Lower lobe of right lung (tissue), 2 donors: Measurements from ENCODE around the gene FNBP1. TPM values are rescaled to one million over a fixed set of nuclear protein-coding genes. Genes with fewer than 3 reads are reported as not detected.

ENCODE experiments used
- ATAC-seq, 2 donors: fragments of 200-7000 bp; cut with Tn5 transposase; one replicate each; pipeline ENCODE4 v1.9.1; 2020 to 2022; ENCODE audit warnings: mild to moderate bottlenecking in 2 of 2, moderate library complexity in 2 of 2
- DNase-seq: peaks from one replicate; pipeline ENCODE4 v3.0.0-alpha.2; 2020
- H3K27ac ChIP-seq: fragments of 200-600 bp; one replicate; pipeline ENCODE4 v1.8.0; 2022
- H3K27me3 ChIP-seq: fragments of 200-600 bp; one replicate; pipeline ENCODE4 v1.8.0; 2022; ENCODE audit warnings: low read depth
- H3K36me3 ChIP-seq: fragments of 200-600 bp; one replicate; pipeline ENCODE4 v1.8.0; 2022; ENCODE audit warnings: mild to moderate bottlenecking
- H3K4me1 ChIP-seq: fragments of 200-600 bp; one replicate; pipeline ENCODE4 v1.8.0; 2022
- H3K4me3 ChIP-seq: fragments of 200-600 bp; one replicate; pipeline ENCODE4 v1.8.0; 2022; ENCODE audit warnings: mild to moderate bottlenecking
- H3K9me3 ChIP-seq: fragments of 200-600 bp; one replicate; pipeline ENCODE4 v1.8.0; 2022
- intact Hi-C: fragments of 100-400 bp; cut with DNase I; formaldehyde crosslinking; loops from one replicate; pipeline ENCODE4 v1.11.0; 2022
- total RNA-seq: library from RNA; stranded (reverse); fragmentation: NEBNext Ultra II Directional; extraction: Animal tissue kit (Norgen Biotek cat#: 25700); gene quantifications from one replicate; pipeline ENCODE4 v1.2.1, GENCODE V29; 2021
- TF ChIP-seq, protein P1 (sequence below): fragments of 200-600 bp; IDR thresholded peaks from one replicate; pipeline ENCODE4 v1.8.0; 2022; ENCODE audit warnings: antibody characterized with exemption, mild to moderate bottlenecking
- donor health status: DM: no; HTN: yes; CAD: no; lungs with severe emphysema.

FNBP1 gene
- total RNA-seq, 1 donor from 2014 or later: 61.1 TPM

DNA sequence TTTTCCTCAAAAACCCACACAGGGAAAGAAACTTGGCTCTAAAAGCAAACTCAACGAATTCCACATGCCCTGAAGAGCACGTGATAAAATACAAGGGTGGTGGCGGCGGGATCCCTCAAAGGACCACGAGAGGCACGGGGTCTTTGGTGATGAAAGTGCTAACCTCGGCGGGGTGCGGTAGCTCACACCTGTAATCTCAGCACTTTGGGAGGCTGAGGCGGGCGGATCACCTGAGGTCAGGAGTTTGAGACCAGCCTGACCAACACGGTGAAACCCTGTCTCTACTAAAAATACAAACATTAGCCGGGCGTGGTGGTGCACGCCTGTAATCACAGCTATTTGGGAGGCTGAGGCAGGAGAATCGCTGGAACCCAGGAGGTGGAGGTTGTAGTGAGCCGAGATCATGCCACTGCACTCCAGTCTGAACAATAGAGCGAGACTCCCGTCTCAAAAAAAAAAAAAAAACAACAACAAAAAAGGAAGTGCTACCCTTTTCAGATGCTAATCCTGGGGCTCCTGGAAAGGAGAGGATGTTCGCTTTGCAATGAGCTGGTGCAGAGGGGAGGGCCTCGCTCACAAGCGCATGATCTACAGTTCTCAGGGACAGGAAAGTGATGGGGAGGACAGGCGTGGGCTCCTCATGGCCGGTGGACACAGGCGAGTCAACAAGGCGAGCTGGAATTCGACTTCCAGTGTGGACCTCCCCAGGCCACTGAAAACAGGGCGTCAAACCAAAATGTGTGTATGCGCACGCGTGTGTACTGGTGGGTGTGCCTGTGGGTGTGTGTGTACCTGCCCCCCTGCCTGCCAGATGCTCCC lies 153.7 kb downstream of the FNBP1 start:
- Histone ChIP-seq H3K27me3 (no peaks in the 10 kb centered on the region), H3K27ac (peak overlapping the region; percentile 87), H3K9me3 (no peaks in the 10 kb centered on the region), H3K4me3 (peak overlapping the region; percentile 42), H3K4me1 (peaks cover 70% of the 10 kb centered on the region), H3K36me3 (peaks cover under 1% of the 10 kb centered on the region)
- TF ChIP-seq, protein P1, sequence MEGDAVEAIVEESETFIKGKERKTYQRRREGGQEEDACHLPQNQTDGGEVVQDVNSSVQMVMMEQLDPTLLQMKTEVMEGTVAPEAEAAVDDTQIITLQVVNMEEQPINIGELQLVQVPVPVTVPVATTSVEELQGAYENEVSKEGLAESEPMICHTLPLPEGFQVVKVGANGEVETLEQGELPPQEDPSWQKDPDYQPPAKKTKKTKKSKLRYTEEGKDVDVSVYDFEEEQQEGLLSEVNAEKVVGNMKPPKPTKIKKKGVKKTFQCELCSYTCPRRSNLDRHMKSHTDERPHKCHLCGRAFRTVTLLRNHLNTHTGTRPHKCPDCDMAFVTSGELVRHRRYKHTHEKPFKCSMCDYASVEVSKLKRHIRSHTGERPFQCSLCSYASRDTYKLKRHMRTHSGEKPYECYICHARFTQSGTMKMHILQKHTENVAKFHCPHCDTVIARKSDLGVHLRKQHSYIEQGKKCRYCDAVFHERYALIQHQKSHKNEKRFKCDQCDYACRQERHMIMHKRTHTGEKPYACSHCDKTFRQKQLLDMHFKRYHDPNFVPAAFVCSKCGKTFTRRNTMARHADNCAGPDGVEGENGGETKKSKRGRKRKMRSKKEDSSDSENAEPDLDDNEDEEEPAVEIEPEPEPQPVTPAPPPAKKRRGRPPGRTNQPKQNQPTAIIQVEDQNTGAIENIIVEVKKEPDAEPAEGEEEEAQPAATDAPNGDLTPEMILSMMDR: no peak
- ATAC-seq: no peak
- no peak for DNase-seq
- intact Hi-C loops: no loop called here

- Histone ChIP-seq H3K9me3 (no peaks in the 10 kb centered on the region), H3K27ac (peak overlapping the region; percentile 87), H3K27me3 (no peaks in the 10 kb centered on the region), H3K4me3 (peak overlapping the region; percentile 42), H3K36me3 (no peaks in the 10 kb centered on the region), H3K4me1 (peaks cover 78% of the 10 kb centered on the region)
- TF ChIP-seq, protein P1: no peak
- DNase-seq (peak; percentile 82), ATAC-seq (peak; percentile 1 to 45)
- intact Hi-C loops: no loop called here
Measured at GRCh38 chr9:129888293-129889121, 154.5 kb downstream of the FNBP1 start.

DNA sequence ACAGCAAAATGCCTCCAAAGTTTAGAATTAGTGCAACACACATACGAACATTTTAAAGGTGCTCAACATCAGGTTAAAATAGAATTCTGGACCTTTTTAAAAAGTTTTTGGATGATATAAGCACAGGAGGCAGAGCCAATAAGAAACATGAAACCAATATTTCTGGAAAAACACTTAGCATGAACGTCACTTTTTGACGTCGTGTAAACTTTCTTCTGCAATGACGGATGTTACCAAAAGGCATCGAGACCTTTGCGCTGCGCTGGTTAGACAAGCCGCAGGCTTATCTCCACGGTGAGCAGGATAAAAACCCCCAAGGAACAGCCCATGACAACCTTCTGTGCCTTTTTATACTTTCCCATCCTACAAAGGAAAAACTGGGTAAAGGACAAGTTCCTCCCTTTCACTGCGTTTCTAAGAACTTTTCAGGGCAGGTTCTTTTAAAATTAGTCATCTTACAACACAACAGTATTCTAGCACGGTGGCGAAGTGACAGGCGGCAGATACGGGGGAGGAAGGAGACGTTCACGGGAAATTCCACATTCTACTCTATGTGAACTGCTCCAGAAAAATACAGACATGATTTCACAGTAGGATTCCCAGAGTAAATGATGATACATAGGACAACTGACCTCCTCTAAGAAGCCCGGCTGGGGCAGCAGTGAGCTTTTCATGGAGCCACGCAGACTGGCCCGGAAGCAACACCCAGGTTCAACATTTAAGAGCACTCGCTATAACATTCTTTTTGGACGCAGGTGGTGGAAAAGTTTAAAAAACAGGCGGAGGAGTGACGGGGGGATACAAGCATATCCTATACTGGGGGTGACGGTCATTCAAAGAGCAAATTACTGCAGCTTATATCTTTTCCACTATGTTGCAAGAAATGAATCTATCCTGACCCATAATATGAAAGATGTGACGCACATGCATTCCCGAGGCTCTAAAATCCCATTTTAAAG lies 155.4 kb downstream of the FNBP1 start:
- Histone ChIP-seq H3K27ac (peak overlapping the region; percentile 87), H3K9me3 (no peaks in the 10 kb centered on the region), H3K36me3 (no peaks in the 10 kb centered on the region), H3K4me3 (peak overlapping the region; percentile 42), H3K27me3 (no peaks in the 10 kb centered on the region), H3K4me1 (peaks cover 78% of the 10 kb centered on the region)
- intact Hi-C loops: no loop called here
- DNase-seq (no peak), ATAC-seq (no peak)
- TF ChIP-seq, protein P1: no peak

- ATAC-seq: peak; percentile 0 to 1
- intact Hi-C loops: no loop called here
- peak overlapping the region; percentile 87 for H3K27ac ChIP-seq
- no peak for DNase-seq
- peak overlapping the region; percentile 55 for H3K4me3 ChIP-seq
- no peaks in the 10 kb centered on the region for H3K27me3 ChIP-seq
- no peaks in the 10 kb centered on the region for H3K36me3 ChIP-seq
- TF ChIP-seq, protein P1: no peak
- H3K4me1 ChIP-seq: peaks cover 70% of the 10 kb centered on the region
- H3K9me3 ChIP-seq: no peaks in the 10 kb centered on the region
Measured at GRCh38 chr9:129886226-129887174, 156.5 kb downstream of the FNBP1 start.
